Psoas muscle (tissue), 8 donors: ENCODE measurements around the gene DDR1. TPM values are rescaled to one million over a fixed set of nuclear protein-coding genes. Genes with fewer than 3 reads are reported as not detected.
"Not testable (repeated sequence)": the region's sequence is repeated elsewhere in the genome, so short reads cannot be mapped to it uniquely, and the experiment has no call there.

ENCODE experiments used
- ATAC-seq, 4 donors: fragments of 200-7000 bp; cut with Tn5 transposase; one replicate each; pipeline ENCODE4 v1.9.1; 2020; ENCODE audit warnings: moderate library complexity in 3 of 4, mild to moderate bottlenecking in 2 of 4
- DNase-seq, 2 donors: peaks; one replicate each; pipeline ENCODE4 v3.0.0-alpha.2; 2020
- H3K27ac ChIP-seq: fragments of 200-600 bp; one replicate; pipeline ENCODE4 v1.8.0; 2022
- H3K27me3 ChIP-seq, 3 donors: fragments of 200-600 bp in 1 of 3; one replicate each; pipeline versions ENCODE4 v1.6.1 to v1.8.0; 2013 to 2022; ENCODE audit warnings: low read length in 2 of 3, mild to moderate bottlenecking in 2 of 3, moderate library complexity in 1 of 3; ENCODE audit not compliant: insufficient read depth in 3 of 3
- H3K36me3 ChIP-seq, 2 donors: fragments of 200-600 bp in 1 of 2; one replicate each; pipeline versions ENCODE4 v1.6.1 to v1.8.0; 2013 to 2022; ENCODE audit warnings: low read depth in 1 of 2, mild to moderate bottlenecking in 1 of 2, moderate library complexity in 1 of 2; ENCODE audit not compliant: insufficient read depth in 1 of 2
- H3K4me1 ChIP-seq: fragments of 200-600 bp; one replicate; pipeline ENCODE4 v1.8.0; 2022
- H3K4me3 ChIP-seq: fragments of 200-600 bp; one replicate; pipeline ENCODE4 v1.8.0; 2022; ENCODE audit warnings: mild to moderate bottlenecking
- H3K9me3 ChIP-seq: fragments of 200-600 bp; one replicate; pipeline ENCODE4 v1.8.0; 2022
- WGBS, 3 donors: extraction: QIAGEN DNeasy Blood & Tissue Kit; methylation state at CpG; one replicate each; pipeline versions ENCODE4 v1.1.6 to v1.1.7; 2013; 5-methylcytosine and 5-hydroxymethylcytosine counted together
- intact Hi-C, 2 donors: fragments of 100-400 bp; cut with DNase I; formaldehyde crosslinking; loops; one replicate each; pipeline versions ENCODE4 v1.11.0 to v1.14.2; 2022
- polyA plus RNA-seq, 3 donors: library from polyadenylated mRNA; stranded (reverse); fragments of 200-250 nt; gene quantifications; one replicate each; pipeline ENCODE4 v1.2.3, GENCODE V29; 2013
- total RNA-seq, 4 donors: library from RNA; stranded (reverse); fragmentation: NEBNext Ultra II Directional in 2 of 4; extraction: Animal tissue kit (Norgen Biotek cat#: 25700) in 2 of 4; gene quantifications; one replicate each; pipeline versions ENCODE4 v1.2.1 to v1.2.4, GENCODE V29; 2021 to 2023
- TF ChIP-seq, protein P1 (sequence below): fragments of 200-600 bp; IDR thresholded peaks from one replicate; pipeline ENCODE4 v1.8.0; 2022; ENCODE audit warnings: antibody characterized with exemption
- donor health status: healthy with polysubstance abuse.
- donor health status: DM: no; HTN: no; CAD: no; lungs with moderate emphysema.
- donor health status: Bipolar disorder and iron deficiency.
- donor health status: healthy.
- donor health status: DM: yes; HTN: yes; CAD: no.
- donor health status: DM: no; HTN: no; CAD: no.
- donor health status: DM: no; HTN: no; CAD: no.
- donor health status: DM: yes; HTN: yes; CAD: no.

DDR1 gene
- total and polyA plus RNA-seq, 7 donors, result 2.2 to 129 (median 26.3) TPM

DNA sequence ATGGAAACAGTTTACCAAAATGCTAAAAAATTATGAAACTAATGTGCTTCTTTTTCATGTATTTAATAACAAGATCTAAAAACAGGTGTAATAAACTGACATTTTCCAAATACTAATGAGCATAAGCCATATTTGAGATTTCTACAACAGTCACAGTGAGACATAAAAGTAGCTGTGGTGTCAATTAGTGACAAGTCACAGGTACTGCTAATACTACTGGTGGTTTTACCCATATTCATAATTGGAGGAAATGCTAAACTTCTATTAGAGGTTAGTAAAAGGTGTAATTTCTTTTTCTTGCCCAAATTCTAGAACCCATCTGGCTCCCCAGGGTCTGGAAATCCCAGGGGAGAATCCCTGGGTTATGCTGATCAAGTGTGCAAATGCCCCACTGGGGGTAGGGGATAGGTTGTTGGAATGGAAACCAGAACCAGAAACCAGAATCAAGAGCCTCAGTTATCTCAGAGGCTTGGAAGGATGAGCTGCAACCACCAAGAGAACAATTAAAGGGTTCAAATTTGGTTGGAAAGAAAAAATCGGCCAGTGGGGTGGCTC, 16.6 kb downstream of the DDR1 start:
- H3K27me3 ChIP-seq, result no peaks in the 10 kb centered on the region
- no peak for DNase-seq
- no peak overlapping the region for H3K27ac ChIP-seq
- H3K9me3 ChIP-seq, result no peaks in the 10 kb centered on the region
- H3K4me3 ChIP-seq, result no peak overlapping the region
- H3K36me3 ChIP-seq, result peaks cover 0 to 43% of the 10 kb centered on the region in 2 donors
- TF ChIP-seq, protein P1, sequence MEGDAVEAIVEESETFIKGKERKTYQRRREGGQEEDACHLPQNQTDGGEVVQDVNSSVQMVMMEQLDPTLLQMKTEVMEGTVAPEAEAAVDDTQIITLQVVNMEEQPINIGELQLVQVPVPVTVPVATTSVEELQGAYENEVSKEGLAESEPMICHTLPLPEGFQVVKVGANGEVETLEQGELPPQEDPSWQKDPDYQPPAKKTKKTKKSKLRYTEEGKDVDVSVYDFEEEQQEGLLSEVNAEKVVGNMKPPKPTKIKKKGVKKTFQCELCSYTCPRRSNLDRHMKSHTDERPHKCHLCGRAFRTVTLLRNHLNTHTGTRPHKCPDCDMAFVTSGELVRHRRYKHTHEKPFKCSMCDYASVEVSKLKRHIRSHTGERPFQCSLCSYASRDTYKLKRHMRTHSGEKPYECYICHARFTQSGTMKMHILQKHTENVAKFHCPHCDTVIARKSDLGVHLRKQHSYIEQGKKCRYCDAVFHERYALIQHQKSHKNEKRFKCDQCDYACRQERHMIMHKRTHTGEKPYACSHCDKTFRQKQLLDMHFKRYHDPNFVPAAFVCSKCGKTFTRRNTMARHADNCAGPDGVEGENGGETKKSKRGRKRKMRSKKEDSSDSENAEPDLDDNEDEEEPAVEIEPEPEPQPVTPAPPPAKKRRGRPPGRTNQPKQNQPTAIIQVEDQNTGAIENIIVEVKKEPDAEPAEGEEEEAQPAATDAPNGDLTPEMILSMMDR, result no peak
- no peak for ATAC-seq
- whole genome bisulfite sequencing, 3 donors, result 66 to 78% (median 67%) methylated on average over 1 of the region's 1 CpG
- intact Hi-C loops, result no loop called here
- no peaks in the 10 kb centered on the region for H3K4me1 ChIP-seq

- no peaks in the 10 kb centered on the region for H3K27me3 ChIP-seq
- H3K9me3 ChIP-seq, result no peaks in the 10 kb centered on the region
- TF ChIP-seq, protein P1, result no peak
- no peak overlapping the region for H3K27ac ChIP-seq
- no peak for DNase-seq
- no peaks in the 10 kb centered on the region for H3K4me1 ChIP-seq
- intact Hi-C loops, result no loop called here
- peaks cover 0 to 38% of the 10 kb centered on the region in 2 donors for H3K36me3 ChIP-seq
- H3K4me3 ChIP-seq, result no peak overlapping the region
- no peak for ATAC-seq
Observed at GRCh38 chr6:30901436-30901835, 17.1 kb downstream of the DDR1 start.

- H3K27ac ChIP-seq, intact Hi-C loops, ATAC-seq, H3K4me3 ChIP-seq, H3K27me3 ChIP-seq, H3K4me1 ChIP-seq, H3K9me3 ChIP-seq: not testable (repeated sequence)
- WGBS, 3 donors, result 65 to 79% (median 70%) methylated on average over 9 of the region's 9 CpGs
- DNase-seq, result peak in 1 of 2 donors; percentile 13
- H3K36me3 ChIP-seq, result peaks cover 0 to 30% of the 10 kb centered on the region in 2 donors
Observed at GRCh38 chr6:30902196-30902595, 17.9 kb downstream of the DDR1 start.

DNA sequence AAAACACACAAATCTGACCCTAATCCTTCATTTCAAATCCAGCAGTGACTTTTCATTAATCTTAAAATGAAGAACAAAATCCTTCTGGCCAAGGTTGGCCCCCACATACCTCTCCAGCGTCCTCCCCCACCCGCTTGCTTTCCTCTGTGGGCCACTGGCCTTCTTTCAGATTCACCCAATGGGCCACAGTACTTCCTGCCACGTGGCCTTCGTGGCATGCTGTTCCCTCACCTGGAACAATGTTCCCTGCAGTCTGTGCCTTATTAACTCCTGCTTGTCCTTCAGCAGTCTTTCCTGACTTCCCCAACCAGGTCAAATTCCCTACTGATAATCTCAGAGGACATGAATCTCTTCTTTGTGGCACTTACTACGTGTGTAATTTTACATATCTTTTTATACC, 18.4 kb downstream of the DDR1 start:
- Histone ChIP-seq H3K27me3 (no peaks in the 10 kb centered on the region), H3K4me1 (no peaks in the 10 kb centered on the region), H3K27ac (no peak overlapping the region), H3K36me3 (peaks cover 0 to 25% of the 10 kb centered on the region in 2 donors), H3K4me3 (no peak overlapping the region), H3K9me3 (no peaks in the 10 kb centered on the region)
- TF ChIP-seq, protein P1, result no peak
- DNase-seq (peak in 1 of 2 donors; percentile 18), ATAC-seq (no peak)
- intact Hi-C loops, result no loop called here
- WGBS, 3 donors, result 36 to 47% (median 39%) methylated on average over 5 of the region's 5 CpGs

DNA sequence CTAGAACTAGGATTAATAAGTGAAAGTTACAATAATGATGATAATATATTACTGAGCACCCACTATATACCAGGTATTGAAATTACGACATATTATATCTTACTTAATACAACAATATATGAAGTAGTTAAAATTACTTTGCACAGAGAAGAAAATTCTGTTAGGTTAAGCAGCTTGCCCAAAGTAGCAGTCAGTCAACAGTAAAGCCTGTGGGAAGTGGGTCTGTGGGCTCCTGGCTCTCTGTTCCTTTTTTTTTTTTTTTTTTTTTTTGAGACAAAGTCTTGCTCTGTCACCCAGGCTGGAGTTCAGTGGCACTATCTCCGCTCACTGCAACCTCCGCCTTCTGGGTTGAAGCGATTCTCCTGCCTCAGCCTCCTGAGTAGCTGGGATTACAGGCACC, 18.9 kb downstream of the DDR1 start:
- DNase-seq, result no peak
- intact Hi-C loops, result no loop called here
- Histone ChIP-seq H3K4me1 (no peaks in the 10 kb centered on the region), H3K27ac (no peak overlapping the region), H3K4me3 (no peak overlapping the region), H3K27me3 (no peaks in the 10 kb centered on the region), H3K36me3 (peaks cover 0 to 20% of the 10 kb centered on the region in 2 donors), H3K9me3 (no peaks in the 10 kb centered on the region)
- TF ChIP-seq, protein P1, result no peak
- WGBS, 3 donors, result 84 to 88% (median 88%) methylated on average over 4 of the region's 4 CpGs
- no peak for ATAC-seq

- not testable (repeated sequence) for ATAC-seq
- WGBS, 3 donors, result 46 to 53% (median 47%) methylated on average over 15 to 16 of the region's 16 CpGs
- peak overlapping the region; percentile 74 for H3K27ac ChIP-seq
Observed at GRCh38 chr6:30907290-30907757, 23.0 kb downstream of the DDR1 start.

More at GRCh38 chr6:30907290-30907757, 23.0 kb downstream of the DDR1 start:
- H3K9me3 ChIP-seq, intact Hi-C loops, H3K27me3 ChIP-seq, H3K4me1 ChIP-seq, DNase-seq: not testable (repeated sequence)
- Histone ChIP-seq H3K36me3 (peaks cover 4 to 32% of the 10 kb centered on the region in 2 donors), H3K4me3 (peak overlapping the region; percentile 84)
